Right cardiac atrium (tissue), 5 donors: ENCODE data around the gene TMEM247. TPM values are rescaled to one million over a fixed set of nuclear protein-coding genes. Genes with fewer than 3 reads are reported as not detected.

Experiments
- ATAC-seq, 2 donors: fragments of 200-7000 bp; cut with Tn5 transposase; one replicate each; pipeline versions ENCODE4 v1.8.0 to v1.9.1; 2020; ENCODE audit warnings: moderate library complexity in 2 of 2, mild to moderate bottlenecking in 1 of 2
- DNase-seq, 3 donors: peaks; one replicate each; pipeline ENCODE4 v3.0.0-alpha.2; 2020
- H3K27ac ChIP-seq: one replicate; pipeline ENCODE4 v1.5.1; 2013; ENCODE audit warnings: mild to moderate bottlenecking, low read length, control low read depth, moderate library complexity
- H3K27me3 ChIP-seq: one replicate; pipeline ENCODE4 v1.6.1; 2013; ENCODE audit not compliant: control insufficient read depth, insufficient read depth
- H3K4me1 ChIP-seq: one replicate; pipeline ENCODE4 v1.6.1; 2013; ENCODE audit warnings: low read length; ENCODE audit not compliant: control insufficient read depth, insufficient read depth
- H3K4me3 ChIP-seq: one replicate; pipeline ENCODE4 v1.5.1; 2013; ENCODE audit warnings: low read length, control low read depth
- H3K9me3 ChIP-seq: one replicate; pipeline ENCODE4 v1.6.1; 2013; ENCODE audit warnings: low read length; ENCODE audit not compliant: control insufficient read depth
- WGBS: extraction: QIAGEN DNeasy Blood & Tissue Kit; methylation state at CpG from one replicate; pipeline ENCODE4 v1.1.7; 2013; 5-methylcytosine and 5-hydroxymethylcytosine counted together
- intact Hi-C, 4 donors: fragments of 100-400 bp; cut with DNase I; formaldehyde crosslinking; loops; one replicate each; pipeline versions ENCODE4 v1.11.0 to v1.14.0; 2022 to 2023
- long read RNA-seq, 4 donors: library from polyadenylated mRNA; unstranded; transcript quantifications; one replicate each; pipeline ENCODE4 v2.0.0, GENCODE V29; 2020 to 2021
- polyA plus RNA-seq: library from polyadenylated mRNA; stranded (reverse); fragments of 200-250 nt; gene quantifications from one replicate; pipeline ENCODE4 v1.2.3, GENCODE V29; 2013
- total RNA-seq, 4 donors: library from RNA; stranded (reverse); fragmentation: NEBNext Ultra II Directional; extraction: Animal tissue kit (Norgen Biotek cat#: 25700); gene quantifications; one replicate each; pipeline ENCODE4 v1.2.1, GENCODE V29; 2021
- donor health status: healthy with polysubstance abuse.
- donor health status: DM: no; HTN: yes; CAD: no.
- donor health status: DM: no; HTN: no; CAD: no.
- donor health status: DM: no; HTN: yes; CAD: no; lungs with severe emphysema.
- donor health status: DM: yes; HTN: yes; CAD: no.

The TMEM247 gene
- not detected for total RNA-seq
- polyA plus RNA-seq, result not detected
- long read RNA-seq, donor 1, result 0 reads
- long read RNA-seq, donor 2, result 0 reads
- long read RNA-seq, donor 3, result 0 reads
- long read RNA-seq, donor 4, result 0 reads

GRCh38 chr2:46479265-46479664 is at the start of gene TMEM247:
TSS of gene TMEM247 (plus strand) at chr2:46479565.
- ATAC-seq, result no peak
- WGBS, result 78% methylated on average over 5 of the region's 5 CpGs

GRCh38 chr2:46430413-46430812 is 49.0 kb upstream of the TMEM247 start:
- H3K27ac ChIP-seq, result no peak overlapping the region
- DNase-seq (no peak), ATAC-seq (no peak)
- no peaks in the 10 kb centered on the region for H3K4me1 ChIP-seq
- H3K9me3 ChIP-seq, result no peaks in the 10 kb centered on the region
- H3K27me3 ChIP-seq, result no peaks in the 10 kb centered on the region
- H3K4me3 ChIP-seq, result no peak overlapping the region
- 95% methylated on average over 1 of the region's 1 CpG for WGBS
- intact Hi-C loops, result no loop called here

More at GRCh38 chr2:46479265-46479664, at the start of gene TMEM247:
- Histone ChIP-seq H3K4me3 (no peak within 1 kb of the TSS), H3K27me3 (no peaks in the 10 kb centered on the region), H3K27ac (no peak within 1 kb of the TSS), H3K9me3 (no peaks in the 10 kb centered on the region), H3K4me1 (no peaks in the 10 kb centered on the region)
- no peak for DNase-seq
- intact Hi-C loops, result no loop called here

- 95% methylated on average over 1 of the region's 1 CpG for WGBS
- intact Hi-C loops, result no loop called here
- no peak overlapping the region for H3K27ac ChIP-seq
- H3K9me3 ChIP-seq, result no peaks in the 10 kb centered on the region
- ATAC-seq (no peak), DNase-seq (no peak)
- H3K27me3 ChIP-seq, result no peaks in the 10 kb centered on the region
- H3K4me3 ChIP-seq, result no peak overlapping the region
- no peaks in the 10 kb centered on the region for H3K4me1 ChIP-seq
Measured at GRCh38 chr2:46430992-46431391, 48.4 kb upstream of the TMEM247 start.

- WGBS, result 78% methylated on average over 5 of the region's 5 CpGs
- Histone ChIP-seq H3K4me3 (no peak overlapping the region), H3K9me3 (no peaks in the 10 kb centered on the region), H3K27ac (no peak overlapping the region), H3K4me1 (no peaks in the 10 kb centered on the region), H3K27me3 (no peaks in the 10 kb centered on the region)
- DNase-seq (no peak), ATAC-seq (no peak)
- intact Hi-C loops, result no loop called here
Measured at GRCh38 chr2:46431481-46432235, 47.7 kb upstream of the TMEM247 start.

GRCh38 chr2:46434851-46435273 is 44.5 kb upstream of the TMEM247 start:
- DNase-seq, result no peak
- WGBS, result 68% methylated on average over 3 of the region's 3 CpGs
- intact Hi-C loops, result no loop called here

GRCh38 chr2:46435353-46435752 is 44.0 kb upstream of the TMEM247 start:
- Histone ChIP-seq H3K9me3 (no peaks in the 10 kb centered on the region), H3K27ac (no peak overlapping the region), H3K4me3 (no peak overlapping the region), H3K4me1 (no peaks in the 10 kb centered on the region), H3K27me3 (no peaks in the 10 kb centered on the region)
- DNase-seq, result no peak
- intact Hi-C loops, result no loop called here
- ATAC-seq, result no peak

More at GRCh38 chr2:46434851-46435273, 44.5 kb upstream of the TMEM247 start:
- no peak overlapping the region for H3K27ac ChIP-seq
- no peak for ATAC-seq
- H3K4me3 ChIP-seq, result no peak overlapping the region
- no peaks in the 10 kb centered on the region for H3K27me3 ChIP-seq
- H3K9me3 ChIP-seq, result no peaks in the 10 kb centered on the region
- H3K4me1 ChIP-seq, result no peaks in the 10 kb centered on the region

- 43% methylated on average over 4 of the region's 4 CpGs for WGBS
- intact Hi-C loops, result no loop called here
Measured at GRCh38 chr2:46435796-46436360, 43.5 kb upstream of the TMEM247 start.

GRCh38 chr2:46436800-46437199 is 42.6 kb upstream of the TMEM247 start:
- no peaks in the 10 kb centered on the region for H3K27me3 ChIP-seq
- no peaks in the 10 kb centered on the region for H3K4me1 ChIP-seq
- ATAC-seq (no peak), DNase-seq (no peak)
- no peak overlapping the region for H3K27ac ChIP-seq
- H3K9me3 ChIP-seq, result no peaks in the 10 kb centered on the region
- intact Hi-C loops, result no loop called here
- H3K4me3 ChIP-seq, result no peak overlapping the region

More at GRCh38 chr2:46435796-46436360, 43.5 kb upstream of the TMEM247 start:
- Histone ChIP-seq H3K27ac (no peak overlapping the region), H3K27me3 (no peaks in the 10 kb centered on the region), H3K9me3 (no peaks in the 10 kb centered on the region), H3K4me1 (no peaks in the 10 kb centered on the region), H3K4me3 (no peak overlapping the region)
- no peak for ATAC-seq
- DNase-seq, result peak; percentile 42 to 53 (median 46)

GRCh38 chr2:46438102-46438501 is 41.3 kb upstream of the TMEM247 start:
- intact Hi-C loops, result no loop called here
- Histone ChIP-seq H3K4me3 (no peak overlapping the region), H3K4me1 (no peaks in the 10 kb centered on the region), H3K27me3 (no peaks in the 10 kb centered on the region), H3K27ac (no peak overlapping the region), H3K9me3 (no peaks in the 10 kb centered on the region)
- DNase-seq, result no peak
- WGBS, result 90% methylated on average over 1 of the region's 1 CpG
- ATAC-seq, result no peak

GRCh38 chr2:46438794-46439193 is 40.6 kb upstream of the TMEM247 start:
- Histone ChIP-seq H3K9me3 (no peaks in the 10 kb centered on the region), H3K27me3 (no peaks in the 10 kb centered on the region), H3K4me3 (no peak overlapping the region), H3K27ac (no peak overlapping the region), H3K4me1 (no peaks in the 10 kb centered on the region)
- WGBS, result 64% methylated on average over 2 of the region's 2 CpGs
- intact Hi-C loops, result no loop called here
- DNase-seq, result no peak
- ATAC-seq, result no peak

GRCh38 chr2:46439582-46439981 is 39.8 kb upstream of the TMEM247 start:
- ATAC-seq (no peak), DNase-seq (no peak)
- Histone ChIP-seq H3K4me3 (no peak overlapping the region), H3K4me1 (no peaks in the 10 kb centered on the region), H3K27me3 (no peaks in the 10 kb centered on the region), H3K27ac (no peak overlapping the region), H3K9me3 (no peaks in the 10 kb centered on the region)
- intact Hi-C loops, result no loop called here
- 36% methylated on average over 2 of the region's 2 CpGs for WGBS
